SK-N-SH (cell line): Measurements from ENCODE around the gene HHATL. TPM values are rescaled to one million over a fixed set of nuclear protein-coding genes. Genes with fewer than 3 reads are reported as not detected.

Source experiments
- CTCF ChIA-PET: fragments of 300-600, 350-600 bp; formaldehyde crosslinking; extraction: SDS; loops from one replicate; lab custom pipeline; 2021; lab: Yijun Ruan, JAX
- POLR2A ChIA-PET: fragments of 350-600 bp; sonication (Branson Sonifier 250); formaldehyde crosslinking; extraction: SDS; loops from one replicate; lab custom pipeline; 2020; ENCODE audit warnings: antibody characterized with exemption, inconsistent platforms; lab: Yijun Ruan, JAX
- DNase-seq: peaks from one replicate; pipeline ENCODE4 v3.0.0; 2012
- H2AFZ ChIP-seq: fragments of 200-600 bp; sonication (generic); 2 replicates; pipeline ENCODE4 v1.8.1; 2016; ENCODE audit warnings: antibody characterized with exemption, mild to moderate bottlenecking, low read depth
- H3F3A ChIP-seq: fragments of 200-600 bp; sonication (generic); replicated peaks from 2 replicates; pipeline ENCODE3; 2016; ENCODE audit warnings: antibody characterized with exemption, mild to moderate bottlenecking; ENCODE audit not compliant: insufficient read depth
- H3K27ac ChIP-seq, 2 experiments: fragments of 200-500 bp in 1 of 2; fragments of 200-600 bp in 1 of 2; sonication (Bioruptor generic) in 1 of 2; sonication (generic), shearing (Covaris generic) in 1 of 2; 2 replicates each; pipeline versions ENCODE4 v1.5.1 to v1.6.1; 2014 to 2016; ENCODE audit warnings: low read depth in 2 of 2, inconsistent platforms in 1 of 2, low read length in 1 of 2, mild to moderate bottlenecking in 1 of 2, mixed read lengths in 1 of 2
- H3K27me3 ChIP-seq: fragments of 200-600 bp; sonication (generic), shearing (Covaris generic); 2 replicates; pipeline ENCODE4 v1.6.1; 2016; ENCODE audit warnings: mixed run types; ENCODE audit not compliant: insufficient read depth
- H3K36me3 ChIP-seq, 2 experiments: fragments of 200-500 bp in 1 of 2; fragments of 200-600 bp in 1 of 2; sonication (Bioruptor generic) in 1 of 2; sonication (generic) in 1 of 2; replicated peaks in 1 of 2; 2 replicates each; pipeline versions ENCODE3 to v1.5.1; 2014 to 2016; ENCODE audit warnings: low read length in 1 of 2, mild to moderate bottlenecking in 1 of 2; ENCODE audit not compliant: insufficient read depth in 2 of 2, control insufficient read depth in 1 of 2
- H3K4me1 ChIP-seq, 2 experiments: fragments of 200-500 bp in 1 of 2; fragments of 200-600 bp in 1 of 2; sonication (Bioruptor generic) in 1 of 2; sonication (generic), shearing (Covaris generic) in 1 of 2; 2 replicates each; pipeline versions ENCODE4 v1.5.1 to v1.6.1; 2014 to 2016; ENCODE audit warnings: low read depth in 1 of 2, low read length in 1 of 2, mixed run types in 1 of 2; ENCODE audit not compliant: insufficient read depth in 2 of 2, control insufficient read depth in 1 of 2
- H3K4me2 ChIP-seq: fragments of 200-600 bp; sonication (generic), shearing (Covaris generic); 2 replicates; pipeline ENCODE4 v1.6.1; 2017; ENCODE audit warnings: mixed run types
- H3K4me3 ChIP-seq, 2 experiments: fragments of 200-500 bp in 1 of 2; fragments of 200-600 bp in 1 of 2; sonication (Bioruptor generic) in 1 of 2; sonication (generic), shearing (Covaris generic) in 1 of 2; 2 replicates each; pipeline versions ENCODE4 v1.5.1 to v1.8.1; 2014 to 2016; ENCODE audit warnings: low read depth in 2 of 2, inconsistent platforms in 1 of 2, low read length in 1 of 2, mild to moderate bottlenecking in 1 of 2, mixed read lengths in 1 of 2, moderate library complexity in 1 of 2
- H3K79me2 ChIP-seq: fragments of 200-600 bp; sonication (generic); 2 replicates; pipeline ENCODE4 v1.8.1; 2017; ENCODE audit warnings: mild to moderate bottlenecking; ENCODE audit not compliant: insufficient read depth
- H3K9ac ChIP-seq: fragments of 200-600 bp; sonication (generic); 2 replicates; pipeline ENCODE4 v1.6.1; 2017; ENCODE audit warnings: mixed run types
- H3K9me2 ChIP-seq: fragments of 200-600 bp; sonication (generic); 2 replicates; pipeline ENCODE4 v1.6.1; 2017; ENCODE audit warnings: mixed run types
- H3K9me3 ChIP-seq: fragments of 200-600 bp; sonication (generic); 2 replicates; pipeline ENCODE4 v1.6.1; 2017; ENCODE audit warnings: mixed run types, mild to moderate bottlenecking, moderate library complexity
- H4K20me1 ChIP-seq: fragments of 200-600 bp; sonication (generic); 2 replicates; pipeline ENCODE4 v1.6.1; 2017; ENCODE audit warnings: mild to moderate bottlenecking, mixed run types; ENCODE audit not compliant: insufficient read depth
- CHD2 ChIP-seq: fragments of 150-350 bp; IDR thresholded peaks from 2 replicates; pipeline ENCODE4 v1.6.1; 2018; ENCODE audit warnings: low read length; ENCODE audit not compliant: partially characterized antibody
- FOSL2 ChIP-seq: IDR thresholded peaks from 2 replicates; pipeline ENCODE4 v1.4.0; 2012; ENCODE audit warnings: low read depth, mild to moderate bottlenecking, moderate library complexity, borderline replicate concordance
- FOXM1 ChIP-seq: IDR thresholded peaks from 2 replicates; pipeline ENCODE4 v1.4.0; 2012; ENCODE audit warnings: low read depth, mild to moderate bottlenecking
- GABPA ChIP-seq: IDR thresholded peaks from 2 replicates; pipeline ENCODE4 v1.4.0; 2012; ENCODE audit warnings: low read depth, mild to moderate bottlenecking
- GATA2 ChIP-seq: sonication (generic); formaldehyde crosslinking; IDR thresholded peaks from 2 replicates; pipeline ENCODE4 v1.5.0; 2020; ENCODE audit warnings: mild to moderate bottlenecking, missing genetic modification reagents
- MXI1 ChIP-seq: IDR thresholded peaks from 2 replicates; pipeline ENCODE4 v1.6.1; 2012; ENCODE audit warnings: mild to moderate bottlenecking, low read depth, low read length, improper control_type of control experiment
- RFX5 ChIP-seq: IDR thresholded peaks from 2 replicates; pipeline ENCODE4 v1.6.1; 2012; ENCODE audit warnings: mild to moderate bottlenecking, improper control_type of control experiment, low read length
- SIN3A ChIP-seq: IDR thresholded peaks from 2 replicates; pipeline ENCODE4 v1.6.1; 2012; ENCODE audit warnings: low read depth, mild to moderate bottlenecking, low read length, moderate library complexity, borderline replicate concordance
- TAF1 ChIP-seq: IDR thresholded peaks from 2 replicates; pipeline ENCODE4 v1.6.1; 2012; ENCODE audit warnings: low read depth, mild to moderate bottlenecking, low read length, moderate library complexity, borderline replicate concordance
- TEAD4 ChIP-seq: IDR thresholded peaks from 2 replicates; pipeline ENCODE4 v1.4.0; 2012; ENCODE audit warnings: mild to moderate bottlenecking, borderline replicate concordance; ENCODE audit not compliant: insufficient read depth
- YY1 ChIP-seq: IDR thresholded peaks from 2 replicates; pipeline ENCODE4 v1.4.0; 2012; ENCODE audit warnings: low read depth, mild to moderate bottlenecking
- whole genome bisulfite sequencing: methylation state at CpG from one replicate; pipeline ENCODE4 v1.1.6; 2017; ENCODE audit warnings: low lambda C conversion rate; 5-methylcytosine and 5-hydroxymethylcytosine counted together
- polyA plus RNA-seq, 3 experiments: library from polyadenylated mRNA; depleted of rRNA; stranded (reverse); fragments of >200 nt; gene quantifications; 2 replicates each; pipeline ENCODE4 v1.2.3, GENCODE V29; 2012
- TF ChIP-seq, protein P1 (sequence below): IDR thresholded peaks from 2 replicates; pipeline ENCODE4; 2012
- TF ChIP-seq, protein P2 (sequence below): IDR thresholded peaks from 2 replicates; pipeline ENCODE4 v1.4.0; 2012; ENCODE audit warnings: low read depth, borderline replicate concordance
- TF ChIP-seq, protein P3 (sequence below): fragments of 150-350 bp; IDR thresholded peaks from 2 replicates; pipeline ENCODE4 v1.6.1; 2017; ENCODE audit warnings: antibody characterized with exemption, low read length, low read depth, borderline replicate concordance
- TF ChIP-seq, protein P4 (sequence below): IDR thresholded peaks from 2 replicates; pipeline ENCODE4 v1.4.0; 2012; ENCODE audit warnings: low read depth

Gene HHATL
- polyA plus RNA-seq, 1 of the 3 experiments (the other 2 are of a cell fraction), result not detected

DNA sequence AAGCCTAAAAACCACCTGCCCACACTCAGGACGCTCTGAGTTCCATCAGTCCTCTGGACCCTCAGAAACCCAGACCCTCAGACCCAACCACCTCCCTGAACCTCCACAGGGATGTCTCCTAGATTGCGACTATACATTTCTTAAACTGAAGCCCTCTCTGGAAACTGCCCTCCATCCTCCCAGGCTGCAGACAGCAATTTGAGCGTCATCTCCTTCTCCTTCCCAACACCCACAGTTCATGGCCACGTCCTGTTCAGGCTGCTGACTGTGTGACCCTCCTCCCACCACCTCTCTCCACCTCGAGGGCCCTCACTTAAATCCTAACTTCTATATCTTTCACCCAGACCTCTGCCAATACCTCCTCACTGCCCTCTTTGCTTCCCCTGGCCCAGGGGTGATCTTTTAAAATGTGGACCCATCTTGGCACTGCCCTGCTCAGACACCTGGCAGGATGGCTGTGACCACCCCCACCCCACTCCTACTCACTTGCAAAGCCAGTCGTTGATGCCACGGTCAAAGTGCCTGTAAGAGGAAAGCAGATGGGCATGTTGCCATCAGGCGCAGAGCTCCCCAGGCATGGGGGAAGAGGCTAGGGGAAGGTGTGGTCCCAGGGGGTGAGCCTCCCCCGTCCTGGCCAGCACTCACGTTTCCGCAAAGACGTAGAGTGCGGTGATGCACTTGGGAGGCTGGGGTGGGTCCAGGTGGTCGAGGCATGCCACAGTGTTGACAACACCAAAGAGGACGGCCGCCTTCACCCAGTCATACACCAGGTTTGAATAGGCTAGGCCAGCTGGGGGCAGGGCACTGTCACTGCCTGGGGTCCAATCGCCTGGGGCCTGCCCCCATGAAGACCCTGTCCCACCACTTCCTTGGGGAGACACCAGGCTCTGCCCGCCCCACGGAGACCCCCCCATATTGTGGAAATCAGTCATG is 6.0 kb downstream of the HHATL start:
- no peaks in the 10 kb centered on the region for H3K79me2 ChIP-seq

DNA sequence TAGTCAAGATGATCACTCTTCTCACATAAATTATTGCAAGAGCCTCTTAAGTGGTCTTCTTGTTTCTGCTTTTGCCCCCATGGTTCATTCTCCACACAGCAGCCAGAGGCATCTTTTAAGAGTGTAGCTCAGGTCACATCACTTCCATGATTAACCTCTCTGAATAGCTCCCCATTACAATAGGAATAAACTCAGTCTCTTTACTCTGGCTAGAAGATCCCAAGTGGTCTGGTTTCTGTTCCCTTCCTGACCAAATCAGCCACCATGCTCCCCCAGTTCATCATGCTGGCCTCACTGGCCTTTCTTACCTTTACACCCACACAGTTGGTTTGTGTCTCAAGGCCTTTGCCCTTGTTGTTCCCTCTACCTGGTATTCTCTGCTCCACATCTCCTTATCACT is 8.2 kb downstream of the HHATL start:
- no peaks in the 10 kb centered on the region for H3K9me3 ChIP-seq

More for the DNA sequence above, 6.0 kb downstream of the HHATL start:
- H3K36me3 ChIP-seq, result no peaks in the 10 kb centered on the region
- WGBS, result 38% methylated on average over 18 of the region's 19 CpGs
- no peak overlapping the region for H2AFZ ChIP-seq
- no peaks in the 10 kb centered on the region for H3F3A ChIP-seq
- H3K9me2 ChIP-seq, result no peaks in the 10 kb centered on the region
- no peaks in the 10 kb centered on the region; a peak in 1 of 4 replicates for H3K4me1 ChIP-seq
- H3K27ac ChIP-seq, result no peak overlapping the region
- DNase-seq, result peak; percentile 9
- CTCF ChIA-PET, result no interaction called here
- H3K4me3 ChIP-seq, result no peak overlapping the region
- H3K27me3 ChIP-seq, result no peaks in the 10 kb centered on the region; the same call in 1 of the 2 replicates
- TF ChIP-seq RFX5 (no peak), YY1 (no peak), MXI1 (no peak), GABPA (no peak), FOXM1 (no peak), TEAD4 (no peak), TAF1 (no peak), FOSL2 (no peak), GATA2 (no peak), CHD2 (no peak)
- TF ChIP-seq, protein P1, sequence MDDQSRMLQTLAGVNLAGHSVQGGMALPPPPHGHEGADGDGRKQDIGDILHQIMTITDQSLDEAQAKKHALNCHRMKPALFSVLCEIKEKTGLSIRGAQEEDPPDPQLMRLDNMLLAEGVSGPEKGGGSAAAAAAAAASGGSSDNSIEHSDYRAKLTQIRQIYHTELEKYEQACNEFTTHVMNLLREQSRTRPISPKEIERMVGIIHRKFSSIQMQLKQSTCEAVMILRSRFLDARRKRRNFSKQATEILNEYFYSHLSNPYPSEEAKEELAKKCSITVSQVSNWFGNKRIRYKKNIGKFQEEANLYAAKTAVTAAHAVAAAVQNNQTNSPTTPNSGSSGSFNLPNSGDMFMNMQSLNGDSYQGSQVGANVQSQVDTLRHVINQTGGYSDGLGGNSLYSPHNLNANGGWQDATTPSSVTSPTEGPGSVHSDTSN, result no peak
- TF ChIP-seq, protein P2, sequence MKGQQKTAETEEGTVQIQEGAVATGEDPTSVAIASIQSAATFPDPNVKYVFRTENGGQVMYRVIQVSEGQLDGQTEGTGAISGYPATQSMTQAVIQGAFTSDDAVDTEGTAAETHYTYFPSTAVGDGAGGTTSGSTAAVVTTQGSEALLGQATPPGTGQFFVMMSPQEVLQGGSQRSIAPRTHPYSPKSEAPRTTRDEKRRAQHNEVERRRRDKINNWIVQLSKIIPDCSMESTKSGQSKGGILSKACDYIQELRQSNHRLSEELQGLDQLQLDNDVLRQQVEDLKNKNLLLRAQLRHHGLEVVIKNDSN, result no peak
- no peak overlapping the region for H3K9ac ChIP-seq
- no peak overlapping the region for H3K4me2 ChIP-seq
- no peaks in the 10 kb centered on the region for H3K9me3 ChIP-seq
- no peaks in the 10 kb centered on the region for H4K20me1 ChIP-seq
- POLR2A ChIA-PET, result no interaction called here

More for the DNA sequence above, 8.2 kb downstream of the HHATL start:
- Histone ChIP-seq H3K4me2 (no peak overlapping the region), H3K36me3 (no peaks in the 10 kb centered on the region), H3K27me3 (no peaks in the 10 kb centered on the region; the same call in 1 of the 2 replicates), H4K20me1 (no peaks in the 10 kb centered on the region), H3K4me1 (no peaks in the 10 kb centered on the region), H3K79me2 (no peaks in the 10 kb centered on the region)
- no peak for DNase-seq
- ChIA-PET CTCF (no interaction called here), POLR2A (no interaction called here)
- TF ChIP-seq, protein P3, sequence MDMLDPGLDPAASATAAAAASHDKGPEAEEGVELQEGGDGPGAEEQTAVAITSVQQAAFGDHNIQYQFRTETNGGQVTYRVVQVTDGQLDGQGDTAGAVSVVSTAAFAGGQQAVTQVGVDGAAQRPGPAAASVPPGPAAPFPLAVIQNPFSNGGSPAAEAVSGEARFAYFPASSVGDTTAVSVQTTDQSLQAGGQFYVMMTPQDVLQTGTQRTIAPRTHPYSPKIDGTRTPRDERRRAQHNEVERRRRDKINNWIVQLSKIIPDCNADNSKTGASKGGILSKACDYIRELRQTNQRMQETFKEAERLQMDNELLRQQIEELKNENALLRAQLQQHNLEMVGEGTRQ, result no peak
- TF ChIP-seq, protein P4, sequence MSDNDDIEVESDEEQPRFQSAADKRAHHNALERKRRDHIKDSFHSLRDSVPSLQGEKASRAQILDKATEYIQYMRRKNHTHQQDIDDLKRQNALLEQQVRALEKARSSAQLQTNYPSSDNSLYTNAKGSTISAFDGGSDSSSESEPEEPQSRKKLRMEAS, result no peak
- TF ChIP-seq, protein P2, result no peak
- TF ChIP-seq GABPA (no peak), YY1 (no peak), SIN3A (no peak)
- TF ChIP-seq, protein P1, result no peak
- TF ChIP-seq, all 33 proteins: peak for 0
- H3K27ac ChIP-seq, result no peak overlapping the region
- no peak overlapping the region for H3K9ac ChIP-seq
- H3F3A ChIP-seq, result no peaks in the 10 kb centered on the region
- H3K4me3 ChIP-seq, result no peak overlapping the region
- H3K9me2 ChIP-seq, result no peaks in the 10 kb centered on the region
- no peak overlapping the region for H2AFZ ChIP-seq
